HepG2 (cell line): Measurements from ENCODE around the gene RGS14. TPM values are rescaled to one million over a fixed set of nuclear protein-coding genes. Genes with fewer than 3 reads are reported as not detected.
A peak's percentile ranks its signal among the peaks of the same experiment; 100 is the strongest.

ENCODE experiments used
- HMG20A ChIP-seq: IDR thresholded peaks from 2 replicates; pipeline ENCODE4 v1.6.1; 2016; ENCODE audit warnings: borderline replicate concordance
- HMGA1 ChIP-seq: sonication (generic); formaldehyde crosslinking; conservative IDR thresholded peaks from 2 replicates; pipeline ENCODE4 v1.4.0; 2020; ENCODE audit warnings: missing genetic modification reagents
- HNRNPL ChIP-seq: fragments of 200-400 bp; formaldehyde crosslinking; IDR thresholded peaks from 2 replicates; pipeline ENCODE4 v1.6.1; 2017; ENCODE audit warnings: mild to moderate bottlenecking, low read depth, low read length
- HOXA3 ChIP-seq: sonication (generic); formaldehyde crosslinking; IDR thresholded peaks from 2 replicates; pipeline ENCODE4 v1.5.0; 2020; ENCODE audit warnings: missing genetic modification reagents
- JDP2 ChIP-seq: sonication (generic); formaldehyde crosslinking; IDR thresholded peaks from 2 replicates; pipeline ENCODE4 v1.8.1; 2022; ENCODE audit warnings: missing genetic modification reagents, borderline replicate concordance
- MAFK ChIP-seq, 2 experiments: IDR thresholded peaks in 1 of 2; conservative IDR thresholded peaks in 1 of 2; 2 replicates each; pipeline ENCODE4 v1.6.1; 2011; ENCODE audit warnings: improper control_type of control experiment in 2 of 2, low read length in 2 of 2
- NFE2L2 ChIP-seq: fragments of 150-350 bp; IDR thresholded peaks from 2 replicates; pipeline ENCODE4 v1.6.1; 2014; ENCODE audit warnings: low read length
- NFKBIZ ChIP-seq: IDR thresholded peaks from 2 replicates; pipeline ENCODE4 v1.6.1; 2018; ENCODE audit warnings: missing genetic modification reagents, missing compliant biosample characterization
- SALL1 ChIP-seq: sonication (generic); formaldehyde crosslinking; IDR thresholded peaks from 2 replicates; pipeline ENCODE4 v1.8.0; 2022; ENCODE audit warnings: mild to moderate bottlenecking, missing genetic modification reagents
- TP53 ChIP-seq: sonication (generic); formaldehyde crosslinking; conservative IDR thresholded peaks from 2 replicates; pipeline ENCODE4 v1.4.0; 2020; ENCODE audit warnings: missing genetic modification reagents
- ZNF350 ChIP-seq: sonication (generic); formaldehyde crosslinking; IDR thresholded peaks from 2 replicates; pipeline ENCODE4 v1.4.0; 2020; ENCODE audit warnings: mild to moderate bottlenecking, low read depth, missing genetic modification reagents, borderline replicate concordance
- ZNF839 ChIP-seq: sonication (generic); formaldehyde crosslinking; IDR thresholded peaks from 2 replicates; pipeline ENCODE4 v1.4.0; 2020; ENCODE audit warnings: missing genetic modification reagents, mild to moderate bottlenecking, borderline replicate concordance
- ZSCAN22 ChIP-seq: sonication (generic); formaldehyde crosslinking; IDR thresholded peaks from 2 replicates; pipeline ENCODE4 v1.4.0; 2020; ENCODE audit warnings: mild to moderate bottlenecking, missing genetic modification reagents
- polyA plus RNA-seq, 8 experiments: library from polyadenylated mRNA; depleted of rRNA in 3 of 8; stranded (reverse) in 7 of 8; unstranded in 1 of 8; fragments of >200 nt; fragmentation: Illumina TruSeq in 4 of 8; extraction: Trizol in 4 of 8; gene quantifications; 2 replicates each; pipeline versions ENCODE4 v1.2.1 to v1.2.3, GENCODE V29; 2011 to 2016; ENCODE audit warnings: low read depth in 4 of 8, missing spikeins in 1 of 8, mixed read lengths in 1 of 8; ENCODE audit not compliant: insufficient read depth in 1 of 8
- total RNA-seq, 5 experiments: library from RNA; depleted of rRNA; stranded (reverse); fragments of >200 nt; fragmentation: Illumina TruSeq; extraction: Trizol; gene quantifications; 2 replicates each; pipeline ENCODE4 v1.2.3, GENCODE V29; 2016; ENCODE audit warnings: low read depth in 1 of 5
- TF ChIP-seq, protein P1 (sequence below): sonication (generic); formaldehyde crosslinking; IDR thresholded peaks from 2 replicates; pipeline ENCODE4 v1.8.1; 2023; ENCODE audit warnings: missing genetic modification reagents, inconsistent platforms, borderline replicate concordance
- TF ChIP-seq, protein P2 (sequence below): sonication (generic); formaldehyde crosslinking; IDR thresholded peaks from 2 replicates; pipeline ENCODE4 v1.8.0; 2022; ENCODE audit warnings: mild to moderate bottlenecking, missing genetic modification reagents
- TF ChIP-seq, protein P3 (sequence below): sonication (generic); formaldehyde crosslinking; IDR thresholded peaks from 2 replicates; pipeline ENCODE4 v1.5.1; 2020; ENCODE audit warnings: mild to moderate bottlenecking, missing genetic modification reagents
- TF ChIP-seq, protein P4 (sequence below), 2 experiments: sonication (generic) in 1 of 2; formaldehyde crosslinking in 1 of 2; IDR thresholded peaks; 2 replicates each; pipeline versions ENCODE4 v1.4.0 to v1.6.1; 2016 to 2020; ENCODE audit warnings: borderline replicate concordance in 1 of 2, low read depth in 1 of 2, mild to moderate bottlenecking in 1 of 2, missing genetic modification reagents in 1 of 2

The RGS14 gene
- total and polyA plus RNA-seq, 2 of the 13 experiments (the other 11 are each of a cell fraction or from before 2014, with no cell fraction given), result 11.1 to 17.2 TPM

DNA sequence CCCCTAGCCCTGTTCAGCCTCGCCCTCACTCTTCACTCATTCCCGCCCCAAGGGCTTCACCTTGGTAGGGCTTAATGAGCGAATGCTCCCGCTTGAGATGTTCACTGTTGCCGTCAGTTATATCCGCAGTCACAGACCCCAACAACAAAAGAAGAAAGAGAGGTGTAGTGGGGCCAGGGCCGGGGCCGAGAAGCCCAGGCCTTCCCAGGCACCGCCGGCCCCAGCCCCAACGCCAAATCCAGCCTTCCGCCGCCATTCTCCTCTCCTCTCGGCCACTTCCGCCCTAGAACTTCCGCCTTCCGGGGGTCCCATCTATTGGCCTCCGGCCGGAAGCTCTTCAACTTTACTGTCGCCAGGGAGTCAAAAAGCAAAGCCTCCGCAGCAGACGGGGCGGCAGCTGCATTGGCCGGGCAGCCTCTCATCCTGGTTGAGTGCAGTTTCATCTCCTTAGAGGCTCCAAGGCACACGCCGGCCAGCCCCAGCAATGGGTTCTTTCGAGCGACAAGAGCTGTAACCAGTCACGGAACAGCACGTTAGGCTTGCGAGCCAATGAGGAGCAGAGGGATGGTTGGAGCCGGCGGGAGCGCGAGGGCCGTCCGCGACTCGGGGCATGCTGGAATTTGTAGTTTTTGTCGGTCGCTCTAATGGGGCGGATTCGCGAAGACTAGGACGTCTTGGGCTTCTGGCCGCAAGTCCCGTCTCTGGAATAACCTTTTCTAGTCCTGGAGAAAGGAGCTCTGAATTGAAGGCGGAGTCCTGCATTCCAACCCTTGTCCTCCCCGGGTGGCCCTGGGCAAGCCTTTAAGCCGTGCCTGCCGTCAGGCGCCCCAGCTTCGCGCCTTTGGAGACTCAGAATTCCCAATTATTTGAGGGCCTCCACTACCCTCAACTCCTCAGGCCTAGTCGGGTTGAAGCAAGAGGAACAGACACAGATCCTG lies 6.1 kb upstream of the RGS14 start, which contains the start of gene LMAN2 (continued):
- TF ChIP-seq ZNF350 (CRISPR knock-in tag) (peak; percentile 84; the same call in 1 of the 2 replicates), NFE2L2 (no peak), HMG20A (no peak), ZSCAN22 (CRISPR knock-in tag) (no peak), HOXA3 (CRISPR knock-in tag) (peak; percentile 68), SALL1 (CRISPR knock-in tag) (peak; percentile 44; the same call in 1 of the 2 replicates), HMGA1 (CRISPR knock-in tag) (no peak), ZNF839 (no peak), HNRNPL (0 out of 2 replicates have a peak, but pooled peaks have one; percentile 29), NFKBIZ (CRISPR knock-in tag) (no peak), JDP2 (CRISPR knock-in tag) (no peak), MAFK (conservative IDR thresholded peaks at IDR 0.05 in 1 of 2, IDR thresholded peaks at IDR 0.05 in 1 of 2; ENCODE audit: low read length in 2 of 2) (no peak), TP53 (no peak; the same call in 1 of the 2 replicates)
- TF ChIP-seq, protein P1, sequence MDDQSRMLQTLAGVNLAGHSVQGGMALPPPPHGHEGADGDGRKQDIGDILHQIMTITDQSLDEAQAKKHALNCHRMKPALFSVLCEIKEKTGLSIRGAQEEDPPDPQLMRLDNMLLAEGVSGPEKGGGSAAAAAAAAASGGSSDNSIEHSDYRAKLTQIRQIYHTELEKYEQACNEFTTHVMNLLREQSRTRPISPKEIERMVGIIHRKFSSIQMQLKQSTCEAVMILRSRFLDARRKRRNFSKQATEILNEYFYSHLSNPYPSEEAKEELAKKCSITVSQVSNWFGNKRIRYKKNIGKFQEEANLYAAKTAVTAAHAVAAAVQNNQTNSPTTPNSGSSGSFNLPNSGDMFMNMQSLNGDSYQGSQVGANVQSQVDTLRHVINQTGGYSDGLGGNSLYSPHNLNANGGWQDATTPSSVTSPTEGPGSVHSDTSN, result peak; percentile 71; the same call in 1 of the 2 replicates
- TF ChIP-seq, protein P2, sequence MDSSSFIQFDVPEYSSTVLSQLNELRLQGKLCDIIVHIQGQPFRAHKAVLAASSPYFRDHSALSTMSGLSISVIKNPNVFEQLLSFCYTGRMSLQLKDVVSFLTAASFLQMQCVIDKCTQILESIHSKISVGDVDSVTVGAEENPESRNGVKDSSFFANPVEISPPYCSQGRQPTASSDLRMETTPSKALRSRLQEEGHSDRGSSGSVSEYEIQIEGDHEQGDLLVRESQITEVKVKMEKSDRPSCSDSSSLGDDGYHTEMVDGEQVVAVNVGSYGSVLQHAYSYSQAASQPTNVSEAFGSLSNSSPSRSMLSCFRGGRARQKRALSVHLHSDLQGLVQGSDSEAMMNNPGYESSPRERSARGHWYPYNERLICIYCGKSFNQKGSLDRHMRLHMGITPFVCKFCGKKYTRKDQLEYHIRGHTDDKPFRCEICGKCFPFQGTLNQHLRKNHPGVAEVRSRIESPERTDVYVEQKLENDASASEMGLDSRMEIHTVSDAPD (CRISPR knock-in tag), result no peak
- TF ChIP-seq, protein P3, sequence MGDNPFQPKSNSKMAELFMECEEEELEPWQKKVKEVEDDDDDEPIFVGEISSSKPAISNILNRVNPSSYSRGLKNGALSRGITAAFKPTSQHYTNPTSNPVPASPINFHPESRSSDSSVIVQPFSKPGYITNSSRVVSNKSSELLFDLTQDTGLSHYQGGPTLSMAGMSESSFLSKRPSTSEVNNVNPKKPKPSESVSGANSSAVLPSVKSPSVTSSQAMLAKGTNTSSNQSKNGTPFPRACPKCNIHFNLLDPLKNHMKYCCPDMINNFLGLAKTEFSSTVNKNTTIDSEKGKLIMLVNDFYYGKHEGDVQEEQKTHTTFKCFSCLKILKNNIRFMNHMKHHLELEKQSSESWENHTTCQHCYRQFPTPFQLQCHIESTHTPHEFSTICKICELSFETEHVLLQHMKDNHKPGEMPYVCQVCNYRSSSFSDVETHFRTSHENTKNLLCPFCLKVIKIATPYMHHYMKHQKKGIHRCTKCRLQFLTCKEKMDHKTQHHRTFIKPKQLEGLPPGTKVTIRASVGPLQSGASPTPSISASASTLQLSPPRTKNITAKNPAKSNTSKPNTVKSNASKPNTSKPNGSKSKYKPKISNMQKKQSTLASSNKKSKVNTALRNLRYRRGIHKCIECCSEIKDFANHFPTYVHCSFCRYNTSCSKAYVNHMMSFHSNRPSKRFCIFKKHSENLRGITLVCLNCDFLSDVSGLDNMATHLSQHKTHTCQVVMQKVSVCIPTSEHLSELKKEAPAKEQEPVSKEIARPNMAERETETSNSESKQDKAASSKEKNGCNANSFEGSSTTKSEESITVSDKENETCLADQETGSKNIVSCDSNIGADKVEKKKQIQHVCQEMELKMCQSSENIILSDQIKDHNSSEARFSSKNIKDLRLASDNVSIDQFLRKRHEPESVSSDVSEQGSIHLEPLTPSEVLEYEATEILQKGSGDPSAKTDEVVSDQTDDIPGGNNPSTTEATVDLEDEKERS (CRISPR knock-in tag), result no peak; the same call in none of the 2 replicates
- TF ChIP-seq, protein P4, sequence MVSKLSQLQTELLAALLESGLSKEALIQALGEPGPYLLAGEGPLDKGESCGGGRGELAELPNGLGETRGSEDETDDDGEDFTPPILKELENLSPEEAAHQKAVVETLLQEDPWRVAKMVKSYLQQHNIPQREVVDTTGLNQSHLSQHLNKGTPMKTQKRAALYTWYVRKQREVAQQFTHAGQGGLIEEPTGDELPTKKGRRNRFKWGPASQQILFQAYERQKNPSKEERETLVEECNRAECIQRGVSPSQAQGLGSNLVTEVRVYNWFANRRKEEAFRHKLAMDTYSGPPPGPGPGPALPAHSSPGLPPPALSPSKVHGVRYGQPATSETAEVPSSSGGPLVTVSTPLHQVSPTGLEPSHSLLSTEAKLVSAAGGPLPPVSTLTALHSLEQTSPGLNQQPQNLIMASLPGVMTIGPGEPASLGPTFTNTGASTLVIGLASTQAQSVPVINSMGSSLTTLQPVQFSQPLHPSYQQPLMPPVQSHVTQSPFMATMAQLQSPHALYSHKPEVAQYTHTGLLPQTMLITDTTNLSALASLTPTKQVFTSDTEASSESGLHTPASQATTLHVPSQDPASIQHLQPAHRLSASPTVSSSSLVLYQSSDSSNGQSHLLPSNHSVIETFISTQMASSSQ (IDR thresholded peaks at IDR 0.05; ENCODE audit: low read depth), result no peak
- TF ChIP-seq, protein P4 (CRISPR knock-in tag; IDR thresholded peaks at IDR 0.05; ENCODE audit: borderline replicate concordance), result peak; percentile 53; the same call in 1 of the 2 replicates
